Measurements from ENCODE around the gene FAF1. TPM values are rescaled to one million over a fixed set of nuclear protein-coding genes. Genes with fewer than 3 reads are reported as not detected.

The FAF1 gene
- total and polyA plus RNA-seq, 2 of the 8 experiments (the other 6 are each of a cell fraction or from before 2014, with no cell fraction given) = 10.8 to 65.9 TPM

- FAIRE-seq (no peak), DNase-seq (ENCODE audit: low read depth in 1 of 2, low spot score in 2 of 2) (no peak)
- 85% methylated on average over 3 of the region's 3 CpGs; no CpG with 5 or more reads in 1 of the 2 experiments for WGBS, 2 experiments (ENCODE audit: extremely low coverage in 1 of 2, insufficient coverage in 1 of 2, insufficient read length in 1 of 2, insufficient replicate concordance in 2 of 2, low coverage in 1 of 2, low lambda C conversion rate in 2 of 2, missing lambda C conversion rate in 1 of 2)
- no peaks in the 10 kb centered on the region for H4K20me1 ChIP-seq (replicated peaks in 1 of 2; ENCODE audit: control insufficient read depth in 1 of 2, insufficient read depth in 2 of 2, low read length in 2 of 2)
- H3K4me1 ChIP-seq (replicated peaks in 1 of 4; ENCODE audit: control insufficient read depth in 3 of 4, insufficient read depth in 4 of 4, low read length in 3 of 4) = no peaks in the 10 kb centered on the region
- no peak overlapping the region for H3K14ac ChIP-seq (ENCODE audit: insufficient read length)
- no peak overlapping the region for H2BK120ac ChIP-seq (replicated peaks; ENCODE audit: low read depth, low read length)
- H3K56ac ChIP-seq (replicated peaks; ENCODE audit: insufficient read length, low read depth, low read length) = no peak overlapping the region
- H4K91ac ChIP-seq (replicated peaks; ENCODE audit: insufficient read length, low read length) = no peak overlapping the region
- H2AK5ac ChIP-seq (ENCODE audit: low read depth, low read length) = no peak overlapping the region
- H3K18ac ChIP-seq (ENCODE audit: extremely low read depth, low read length) = no peak overlapping the region
- no peak for TF ChIP-seq BCL11A (IDR thresholded peaks at IDR 0.05; ENCODE audit: low read depth in 2 of 2, low read length in 2 of 2)
- TF ChIP-seq SP4 (IDR thresholded peaks at IDR 0.05; ENCODE audit: low read length) = no peak
- no peak for TF ChIP-seq EP300 (IDR thresholded peaks at IDR 0.05; ENCODE audit: borderline replicate concordance in 1 of 2, low read depth in 2 of 2, low read length in 2 of 2)
- TF ChIP-seq TCF12 (IDR thresholded peaks at IDR 0.05; ENCODE audit: low read depth, low read length) = no peak
- TF ChIP-seq ZNF274 (IDR thresholded peaks at IDR 0.05; ENCODE audit: borderline replicate concordance, extremely low read depth, low read length) = no peak
- TF ChIP-seq TEAD4 (IDR thresholded peaks at IDR 0.05; ENCODE audit: low read depth, low read length) = no peak
- no peak for TF ChIP-seq GABPA (IDR thresholded peaks at IDR 0.05; ENCODE audit: borderline replicate concordance, insufficient read depth, low read length)
- no peaks in the 10 kb centered on the region for H3K79me2 ChIP-seq (ENCODE audit: control insufficient read depth in 1 of 2, insufficient read depth in 2 of 2, low read length in 2 of 2)
- no peak overlapping the region for H2AFZ ChIP-seq (ENCODE audit: low read length)
- no peaks in the 10 kb centered on the region for H3K79me1 ChIP-seq (ENCODE audit: low read depth, low read length)
- CTCF ChIA-PET (ENCODE audit: partially characterized antibody) = interaction anchor here (1.7 kb wide), 1 partner anchor 367 kb away, joined by 4 read pairs; no protein-coding TSS in a partner anchor
- no peaks in the 10 kb centered on the region for H3K27me3 ChIP-seq (replicated peaks in 1 of 4; ENCODE audit: control insufficient read depth in 3 of 4, extremely low read depth in 1 of 4, insufficient read depth in 3 of 4, low read length in 3 of 4)
- H3K36me3 ChIP-seq (ENCODE audit: control insufficient read depth in 2 of 4, insufficient read depth in 4 of 4, low read length in 3 of 4) = no peaks in the 10 kb centered on the region
- no peak overlapping the region for H2BK15ac ChIP-seq (ENCODE audit: low read length)
- no peak overlapping the region for H3K4me3 ChIP-seq (ENCODE audit: extremely low read depth in 1 of 4, insufficient read depth in 2 of 4, low read depth in 3 of 4, low read length in 4 of 4)
- H2BK20ac ChIP-seq (ENCODE audit: low read length) = no peak overlapping the region
- POLR2A ChIA-PET (ENCODE audit: partially characterized antibody) = no interaction called here
- no peak overlapping the region for H3K23ac ChIP-seq (ENCODE audit: insufficient read length)
- H3K27ac ChIP-seq (ENCODE audit: low read depth, low read length) = no peak overlapping the region
- no peak overlapping the region for H3K9ac ChIP-seq (replicated peaks in 1 of 4; ENCODE audit: extremely low read depth in 1 of 4, low read depth in 3 of 4, low read length in 3 of 4)
- H3K23me2 ChIP-seq (ENCODE audit: low read depth, low read length) = no peaks in the 10 kb centered on the region
- peaks cover 0 to 5% of the 10 kb centered on the region in 2 experiments; a peak in 1 of 4 replicates for H3K9me3 ChIP-seq (ENCODE audit: insufficient read depth in 2 of 2, low read depth in 1 of 2, low read length in 1 of 2)
- H4K5ac ChIP-seq (ENCODE audit: insufficient read length, low read depth, low read length) = no peak overlapping the region
- H2BK5ac ChIP-seq (ENCODE audit: low read depth, low read length) = no peak overlapping the region
- H3K4ac ChIP-seq (replicated peaks; ENCODE audit: insufficient read length, low read depth, low read length) = no peak overlapping the region
- H2BK12ac ChIP-seq (ENCODE audit: low read depth, low read length) = no peak overlapping the region
- H3K4me2 ChIP-seq (ENCODE audit: insufficient read depth in 1 of 2, low read depth in 2 of 2, low read length in 2 of 2) = no peak overlapping the region
- no peak overlapping the region for H4K8ac ChIP-seq (ENCODE audit: extremely low read depth, insufficient read depth, low read length)
Measured at GRCh38 chr1:50822035-50822776, 137.9 kb downstream of the FAF1 start.

Data from H1 (cell line).